Amniotic stem cell (primary cell): ENCODE data around the gene DGKK.
"Not testable (repeated sequence)": the region's sequence is repeated elsewhere in the genome, so short reads cannot be mapped to it uniquely, and the experiment has no call there.

ENCODE experiments used
- DNase-seq: peaks from one replicate; lab custom pipeline; 2025; lab: John Stamatoyannopoulos, UW

Gene DGKK

GRCh38 chrX:50428174-50428573 is 42.5 kb downstream of the DGKK start:
- no peak for DNase-seq

GRCh38 chrX:50407976-50408375 is 62.6 kb downstream of the DGKK start:
- DNase-seq: no peak

GRCh38 chrX:50403903-50404302 is 66.7 kb downstream of the DGKK start:
- DNase-seq: no peak

- no peak for DNase-seq
These were observed 67.7 kb downstream of the DGKK start for GRCh38 chrX:50402886-50403285.

- no peak for DNase-seq
These were observed 76.7 kb downstream of the DGKK start for GRCh38 chrX:50393902-50394301.

- no peak for DNase-seq
These were observed 84.1 kb downstream of the DGKK start for GRCh38 chrX:50386520-50386919.

GRCh38 chrX:50381729-50382415 is 88.8 kb downstream of the DGKK start:
- DNase-seq: no peak

- no peak for DNase-seq
These were observed 95.0 kb downstream of the DGKK start for GRCh38 chrX:50375481-50376267.

- no peak for DNase-seq
These were observed 97.7 kb downstream of the DGKK start for GRCh38 chrX:50372966-50373365.

GRCh38 chrX:50343917-50344316 is 126.7 kb downstream of the DGKK start:
- no peak for DNase-seq

GRCh38 chrX:50333308-50333707 is 137.3 kb downstream of the DGKK start:
- DNase-seq: no peak

- not testable (repeated sequence) for DNase-seq
These were observed 138.0 kb downstream of the DGKK start for GRCh38 chrX:50332668-50333067.

- no peak for DNase-seq
These were observed 143.4 kb downstream of the DGKK start for GRCh38 chrX:50327235-50327634.
